GM12864 (cell line): ENCODE data around the gene DYNC2I2.

ENCODE experiments used
- DNase-seq: peaks from one replicate; pipeline ENCODE4 v3.0.0-alpha.2; 2011; ENCODE audit warnings: low read depth
- H3K4me3 ChIP-seq: 2 replicates; pipeline ENCODE4 v1.5.1; 2011; ENCODE audit warnings: mild to moderate bottlenecking, low read depth, low read length, control low read depth
- CTCF ChIP-seq: IDR thresholded peaks from 2 replicates; pipeline ENCODE4 v1.5.1; 2011; ENCODE audit warnings: low read depth, mild to moderate bottlenecking, moderate library complexity, low read length, control low read depth, inconsistent platforms; ENCODE audit errors: missing control alignments

Gene DYNC2I2

DNA sequence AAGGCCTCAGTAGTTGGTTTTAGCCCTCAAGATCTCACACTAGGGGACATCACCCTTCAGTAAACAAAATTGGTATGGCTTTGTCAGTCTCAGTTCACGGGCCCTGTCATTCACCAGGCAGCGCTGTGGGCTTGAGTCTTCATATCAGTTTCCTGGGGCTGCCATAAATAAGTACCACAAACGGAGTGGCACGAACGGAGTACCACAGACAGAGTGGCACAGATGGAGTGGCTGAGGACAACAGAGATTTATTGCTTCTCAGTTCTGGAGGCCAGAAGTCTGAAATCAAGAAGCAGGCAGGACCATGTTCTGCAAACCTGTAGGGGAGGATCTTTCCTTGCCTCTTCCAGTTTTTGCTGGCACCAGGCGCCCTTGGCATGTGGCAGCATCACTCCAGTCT, 37.5 kb downstream of the DYNC2I2 start:
- TF ChIP-seq CTCF = no peak
- H3K4me3 ChIP-seq = no peak overlapping the region
- no peak for DNase-seq

- no peak for DNase-seq
- TF ChIP-seq CTCF = no peak
- H3K4me3 ChIP-seq = no peak overlapping the region
These were observed 38.7 kb downstream of the DYNC2I2 start for GRCh38 chr9:128617943-128618342.

DNA sequence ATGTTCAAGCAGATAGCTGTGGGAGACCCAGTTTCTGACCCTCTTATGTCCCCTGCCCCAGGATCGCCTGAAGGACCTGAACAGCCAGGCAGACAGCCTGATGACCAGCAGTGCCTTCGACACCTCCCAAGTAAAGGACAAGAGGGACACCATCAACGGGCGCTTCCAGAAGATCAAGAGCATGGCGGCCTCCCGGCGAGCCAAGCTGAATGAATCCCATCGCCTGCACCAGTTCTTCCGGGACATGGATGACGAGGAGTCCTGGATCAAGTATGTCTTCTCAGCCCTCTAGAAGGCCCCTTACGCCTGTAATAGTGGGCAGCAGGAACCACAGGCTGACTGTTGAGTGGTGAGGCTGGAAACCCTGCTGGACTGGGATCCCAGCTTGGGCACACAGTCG, 41.1 kb downstream of the DYNC2I2 start:
- H3K4me3 ChIP-seq = no peak overlapping the region
- TF ChIP-seq CTCF = no peak
- DNase-seq = no peak

DNA sequence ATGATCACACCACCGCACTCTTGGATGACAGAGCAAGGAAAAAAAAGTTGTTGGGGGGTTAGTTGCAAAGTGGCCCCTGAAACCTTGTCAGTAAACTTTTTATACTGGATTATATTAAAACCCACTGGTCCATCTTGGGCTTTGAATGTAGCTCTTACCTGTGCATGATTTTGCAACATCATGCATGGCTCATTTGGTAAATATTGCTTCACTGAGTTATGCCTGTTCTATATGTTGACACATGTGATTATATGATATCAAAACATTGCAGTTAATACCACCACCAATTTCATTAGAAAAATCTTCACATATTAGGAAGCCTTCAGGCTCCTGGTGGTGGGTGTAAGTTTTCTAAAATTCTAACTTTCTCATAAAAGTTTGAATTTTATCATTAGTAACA, 41.9 kb downstream of the DYNC2I2 start:
- no peak for DNase-seq
- no peak overlapping the region for H3K4me3 ChIP-seq
- no peak for TF ChIP-seq CTCF

- no peak overlapping the region for H3K4me3 ChIP-seq
- TF ChIP-seq CTCF = no peak
- DNase-seq = no peak
These were observed 44.9 kb downstream of the DYNC2I2 start for GRCh38 chr9:128611600-128612394.

GRCh38 chr9:128610897-128611296, 45.8 kb downstream of the DYNC2I2 start:
- DNase-seq = no peak
- TF ChIP-seq CTCF = no peak
- H3K4me3 ChIP-seq = no peak overlapping the region

- TF ChIP-seq CTCF = no peak
- no peak overlapping the region for H3K4me3 ChIP-seq
- DNase-seq = no peak
These were observed 48.9 kb downstream of the DYNC2I2 start for GRCh38 chr9:128607642-128608350.
